GM21529 (cell line): ENCODE measurements around the gene RRBP1.

Source experiments
- ATAC-seq: cut with Tn5 transposase; IDR thresholded peaks from one replicate; pipeline ENCODE4 v1.9.1; 2021; ENCODE audit not compliant: unreplicated experiment

The RRBP1 gene

GRCh38 chr20:17576215-17576614 is 105.8 kb downstream of the RRBP1 start:
- ATAC-seq = no peak

GRCh38 chr20:17573463-17573862 is 108.6 kb downstream of the RRBP1 start:
- ATAC-seq = no peak

- no peak for ATAC-seq
These were observed 109.9 kb downstream of the RRBP1 start for GRCh38 chr20:17572034-17572638.

GRCh38 chr20:17571153-17571527 is 110.9 kb downstream of the RRBP1 start:
- peak; percentile 34 for ATAC-seq

- peak; percentile 34 for ATAC-seq
These were observed 111.5 kb downstream of the RRBP1 start for GRCh38 chr20:17570347-17571152.

GRCh38 chr20:17569616-17570346 is 112.3 kb downstream of the RRBP1 start, which contains the start of gene DSTN:
Gene DSTN, plus strand, starts transcription at chr20:17570075. Its CDS starts 134 bp downstream, at chr20:17570209.
- ATAC-seq = peak; percentile 84

GRCh38 chr20:17568972-17569521 is 113.0 kb downstream of the RRBP1 start:
- no peak for ATAC-seq

- no peak for ATAC-seq
These were observed 113.8 kb downstream of the RRBP1 start for GRCh38 chr20:17568045-17568788.

- no peak for ATAC-seq
These were observed 115.7 kb downstream of the RRBP1 start for GRCh38 chr20:17566345-17566744.

GRCh38 chr20:17565169-17565845 is 116.7 kb downstream of the RRBP1 start:
- ATAC-seq = no peak
